K562 (cell line): ENCODE results near the gene CD46. TPM values are rescaled to one million over a fixed set of nuclear protein-coding genes. Genes with fewer than 3 reads are reported as not detected.

Source experiments
- ARID1B ChIP-seq: fragments of 450-650 bp; IDR thresholded peaks from 2 replicates; pipeline ENCODE4 v1.6.1; 2016; ENCODE audit warnings: antibody characterized with exemption, mild to moderate bottlenecking, inconsistent platforms
- ATF7 ChIP-seq: fragments of 450-650 bp; IDR thresholded peaks from 2 replicates; pipeline ENCODE4 v1.7.1; 2014; ENCODE audit warnings: mild to moderate bottlenecking, moderate library complexity
- E2F3 ChIP-seq: fragments of 250-450 bp; sonication (Bioruptor Pico); IDR thresholded peaks from 2 replicates; pipeline ENCODE4 v1.4.0; 2020; ENCODE audit warnings: mild to moderate bottlenecking
- ELF1 ChIP-seq: fragments of 200-800 bp; sonication (Bioruptor generic); IDR thresholded peaks from 2 replicates; pipeline ENCODE4 v1.6.1; 2016; ENCODE audit warnings: missing genetic modification characterization, missing compliant biosample characterization
- ESRRB ChIP-seq: fragments of 250-450 bp; sonication (Bioruptor Pico); IDR thresholded peaks from 2 replicates; pipeline ENCODE4 v1.5.0; 2020; ENCODE audit warnings: mild to moderate bottlenecking, moderate library complexity, borderline replicate concordance
- GABPA ChIP-seq: fragments of 200-800 bp; sonication (Bioruptor generic); conservative IDR thresholded peaks from 2 replicates; pipeline ENCODE4 v1.6.1; 2016; ENCODE audit warnings: low read depth, missing genetic modification characterization, missing compliant biosample characterization
- NRF1 ChIP-seq, 2 experiments: fragments of 450-650 bp; IDR thresholded peaks in 1 of 2; conservative IDR thresholded peaks in 1 of 2; 2 replicates each; pipeline ENCODE4 v1.6.1; 2014; ENCODE audit warnings: mild to moderate bottlenecking in 2 of 2
- SIRT6 ChIP-seq: IDR thresholded peaks from one replicate; pipeline ENCODE4 v1.6.1; 2012; ENCODE audit warnings: low read depth, mild to moderate bottlenecking, control low read depth, inconsistent platforms, low read length, moderate library complexity
- TCF3 ChIP-seq: sonication (generic); formaldehyde crosslinking; IDR thresholded peaks from 2 replicates; pipeline ENCODE4 v1.4.0; 2020; ENCODE audit warnings: mild to moderate bottlenecking, missing genetic modification reagents
- polyA plus RNA-seq, 8 experiments: library from polyadenylated mRNA; depleted of rRNA in 4 of 8; stranded (reverse) in 5 of 8; unstranded in 3 of 8; fragments of >200 nt; fragmentation: Nextera tagmentation in 2 of 8; fragmentation: Illumina TruSeq in 1 of 8; extraction: Ambion mirVana in 2 of 8; extraction: Trizol in 1 of 8; gene quantifications; 2 replicates each; pipeline versions ENCODE4 v1.2.1 to v1.2.3, GENCODE V29; 2011 to 2014; ENCODE audit warnings: inconsistent platforms in 1 of 8, missing spikeins in 1 of 8
- total RNA-seq, 7 experiments: library from RNA; depleted of rRNA in 6 of 7; stranded (reverse); fragments of >200 nt in 6 of 7; fragmentation: Illumina TruSeq in 2 of 7; extraction: Trizol in 2 of 7; gene quantifications; 2 replicates each; pipeline versions ENCODE4 v1.2.1 to v1.2.3, GENCODE V29; 2011 to 2021; ENCODE audit warnings: low replicate concordance in 1 of 7
- TF ChIP-seq, protein P1 (sequence below): fragments of 450-650 bp; IDR thresholded peaks from 2 replicates; pipeline ENCODE4 v1.6.1; 2016
- TF ChIP-seq, protein P2 (sequence below), 3 experiments: IDR thresholded peaks in 2 of 3; conservative IDR thresholded peaks in 1 of 3; 2 replicates each; pipeline ENCODE4 v1.5.1; 2011 to 2012; ENCODE audit warnings: low read length in 3 of 3, mild to moderate bottlenecking in 3 of 3, control low read depth in 2 of 3, improper control_type of control experiment in 1 of 3, inconsistent platforms in 1 of 3, low read depth in 1 of 3, mixed read lengths in 1 of 3, moderate library complexity in 1 of 3; ENCODE audit not compliant: insufficient read depth in 2 of 3
- TF ChIP-seq, protein P3 (sequence below), 2 experiments: fragments of 450-650 bp; formaldehyde crosslinking in 1 of 2; IDR thresholded peaks; 2 replicates each; pipeline versions ENCODE4 v1.4.0 to v1.6.1; 2014 to 2020; ENCODE audit warnings: mild to moderate bottlenecking in 2 of 2, borderline replicate concordance in 1 of 2, low read depth in 1 of 2
- TF ChIP-seq, protein P4 (sequence below): fragments of 250-450 bp; sonication (Bioruptor Pico); IDR thresholded peaks from 2 replicates; pipeline ENCODE4 v1.4.0; 2020; ENCODE audit warnings: borderline replicate concordance

Gene CD46
- total and polyA plus RNA-seq, 9 of the 15 experiments (the other 6 are each of a cell fraction or from before 2014, with no cell fraction given) = 87.9 to 374 (median 156) TPM

- TF ChIP-seq, protein P1, sequence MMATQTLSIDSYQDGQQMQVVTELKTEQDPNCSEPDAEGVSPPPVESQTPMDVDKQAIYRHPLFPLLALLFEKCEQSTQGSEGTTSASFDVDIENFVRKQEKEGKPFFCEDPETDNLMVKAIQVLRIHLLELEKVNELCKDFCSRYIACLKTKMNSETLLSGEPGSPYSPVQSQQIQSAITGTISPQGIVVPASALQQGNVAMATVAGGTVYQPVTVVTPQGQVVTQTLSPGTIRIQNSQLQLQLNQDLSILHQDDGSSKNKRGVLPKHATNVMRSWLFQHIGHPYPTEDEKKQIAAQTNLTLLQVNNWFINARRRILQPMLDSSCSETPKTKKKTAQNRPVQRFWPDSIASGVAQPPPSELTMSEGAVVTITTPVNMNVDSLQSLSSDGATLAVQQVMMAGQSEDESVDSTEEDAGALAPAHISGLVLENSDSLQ = peak; percentile 98
- no peak for TF ChIP-seq ESRRB (CRISPR knock-in tag)
- TF ChIP-seq, protein P2, sequence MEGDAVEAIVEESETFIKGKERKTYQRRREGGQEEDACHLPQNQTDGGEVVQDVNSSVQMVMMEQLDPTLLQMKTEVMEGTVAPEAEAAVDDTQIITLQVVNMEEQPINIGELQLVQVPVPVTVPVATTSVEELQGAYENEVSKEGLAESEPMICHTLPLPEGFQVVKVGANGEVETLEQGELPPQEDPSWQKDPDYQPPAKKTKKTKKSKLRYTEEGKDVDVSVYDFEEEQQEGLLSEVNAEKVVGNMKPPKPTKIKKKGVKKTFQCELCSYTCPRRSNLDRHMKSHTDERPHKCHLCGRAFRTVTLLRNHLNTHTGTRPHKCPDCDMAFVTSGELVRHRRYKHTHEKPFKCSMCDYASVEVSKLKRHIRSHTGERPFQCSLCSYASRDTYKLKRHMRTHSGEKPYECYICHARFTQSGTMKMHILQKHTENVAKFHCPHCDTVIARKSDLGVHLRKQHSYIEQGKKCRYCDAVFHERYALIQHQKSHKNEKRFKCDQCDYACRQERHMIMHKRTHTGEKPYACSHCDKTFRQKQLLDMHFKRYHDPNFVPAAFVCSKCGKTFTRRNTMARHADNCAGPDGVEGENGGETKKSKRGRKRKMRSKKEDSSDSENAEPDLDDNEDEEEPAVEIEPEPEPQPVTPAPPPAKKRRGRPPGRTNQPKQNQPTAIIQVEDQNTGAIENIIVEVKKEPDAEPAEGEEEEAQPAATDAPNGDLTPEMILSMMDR (IDR thresholded peaks at IDR 0.05 in 2 of 3, conservative IDR thresholded peaks at IDR 0.05 in 1 of 3; ENCODE audit: insufficient read depth in 2 of 3, low read depth in 1 of 3, low read length in 3 of 3) = peak in 1 of 3 experiments; percentile 20; a peak in 1 of 6 replicates
- TF ChIP-seq SIRT6 = no peak
- TF ChIP-seq, protein P3, sequence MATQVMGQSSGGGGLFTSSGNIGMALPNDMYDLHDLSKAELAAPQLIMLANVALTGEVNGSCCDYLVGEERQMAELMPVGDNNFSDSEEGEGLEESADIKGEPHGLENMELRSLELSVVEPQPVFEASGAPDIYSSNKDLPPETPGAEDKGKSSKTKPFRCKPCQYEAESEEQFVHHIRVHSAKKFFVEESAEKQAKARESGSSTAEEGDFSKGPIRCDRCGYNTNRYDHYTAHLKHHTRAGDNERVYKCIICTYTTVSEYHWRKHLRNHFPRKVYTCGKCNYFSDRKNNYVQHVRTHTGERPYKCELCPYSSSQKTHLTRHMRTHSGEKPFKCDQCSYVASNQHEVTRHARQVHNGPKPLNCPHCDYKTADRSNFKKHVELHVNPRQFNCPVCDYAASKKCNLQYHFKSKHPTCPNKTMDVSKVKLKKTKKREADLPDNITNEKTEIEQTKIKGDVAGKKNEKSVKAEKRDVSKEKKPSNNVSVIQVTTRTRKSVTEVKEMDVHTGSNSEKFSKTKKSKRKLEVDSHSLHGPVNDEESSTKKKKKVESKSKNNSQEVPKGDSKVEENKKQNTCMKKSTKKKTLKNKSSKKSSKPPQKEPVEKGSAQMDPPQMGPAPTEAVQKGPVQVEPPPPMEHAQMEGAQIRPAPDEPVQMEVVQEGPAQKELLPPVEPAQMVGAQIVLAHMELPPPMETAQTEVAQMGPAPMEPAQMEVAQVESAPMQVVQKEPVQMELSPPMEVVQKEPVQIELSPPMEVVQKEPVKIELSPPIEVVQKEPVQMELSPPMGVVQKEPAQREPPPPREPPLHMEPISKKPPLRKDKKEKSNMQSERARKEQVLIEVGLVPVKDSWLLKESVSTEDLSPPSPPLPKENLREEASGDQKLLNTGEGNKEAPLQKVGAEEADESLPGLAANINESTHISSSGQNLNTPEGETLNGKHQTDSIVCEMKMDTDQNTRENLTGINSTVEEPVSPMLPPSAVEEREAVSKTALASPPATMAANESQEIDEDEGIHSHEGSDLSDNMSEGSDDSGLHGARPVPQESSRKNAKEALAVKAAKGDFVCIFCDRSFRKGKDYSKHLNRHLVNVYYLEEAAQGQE (IDR thresholded peaks at IDR 0.05; ENCODE audit: borderline replicate concordance) = no peak
- TF ChIP-seq, protein P3 (CRISPR knock-in tag; IDR thresholded peaks at IDR 0.05; ENCODE audit: low read depth) = 0 out of 2 replicates have a peak, but pooled peaks have one; percentile 57
- peak; percentile 87 for TF ChIP-seq E2F3 (CRISPR knock-in tag)
- peak; percentile 29 to 35; a peak in 1 of 4 replicates for TF ChIP-seq NRF1 (conservative IDR thresholded peaks at IDR 0.05 in 1 of 2, IDR thresholded peaks at IDR 0.05 in 1 of 2)
- TF ChIP-seq TCF3 (CRISPR knock-in tag) = no peak
- TF ChIP-seq, protein P4, sequence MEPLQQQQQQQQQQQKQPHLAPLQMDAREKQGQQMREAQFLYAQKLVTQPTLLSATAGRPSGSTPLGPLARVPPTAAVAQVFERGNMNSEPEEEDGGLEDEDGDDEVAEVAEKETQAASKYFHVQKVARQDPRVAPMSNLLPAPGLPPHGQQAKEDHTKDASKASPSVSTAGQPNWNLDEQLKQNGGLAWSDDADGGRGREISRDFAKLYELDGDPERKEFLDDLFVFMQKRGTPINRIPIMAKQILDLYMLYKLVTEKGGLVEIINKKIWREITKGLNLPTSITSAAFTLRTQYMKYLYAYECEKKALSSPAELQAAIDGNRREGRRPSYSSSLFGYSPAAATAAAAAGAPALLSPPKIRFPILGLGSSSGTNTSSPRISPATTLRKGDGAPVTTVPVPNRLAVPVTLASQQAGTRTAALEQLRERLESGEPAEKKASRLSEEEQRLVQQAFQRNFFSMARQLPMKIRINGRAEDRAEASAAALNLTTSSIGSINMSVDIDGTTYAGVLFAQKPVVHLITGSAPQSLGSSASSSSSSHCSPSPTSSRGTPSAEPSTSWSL (CRISPR knock-in tag) = 0 out of 2 replicates have a peak, but pooled peaks have one; percentile 41
- peak; percentile 42; the same call in 1 of the 2 replicates for TF ChIP-seq ELF1 (tag)
- peak; percentile 19; the same call in 1 of the 2 replicates for TF ChIP-seq ARID1B
- 0 out of 2 replicates have a peak, but pooled peaks have one; percentile 43 for TF ChIP-seq ATF7
- peak; percentile 52; the same call in 1 of the 2 replicates for TF ChIP-seq GABPA (tag)
Observed at GRCh38 chr1:207747627-207748492, 4.0 kb upstream of the CD46 start (continued).
